ENCODE measurements around the gene LRSAM1.

The LRSAM1 gene

GRCh38 chr9:127537014-127537413, 85.7 kb downstream of the LRSAM1 start:
- Histone ChIP-seq H3F3A (ENCODE audit: insufficient read depth) (no peaks in the 10 kb centered on the region), H3K27ac (ENCODE audit: low read depth, low read length) (no peak overlapping the region)

GRCh38 chr9:127537792-127538191, 86.5 kb downstream of the LRSAM1 start:
- no peak overlapping the region for H3K27ac ChIP-seq (ENCODE audit: low read depth, low read length)

More at GRCh38 chr9:127537014-127537413, 85.7 kb downstream of the LRSAM1 start:
- no peaks in the 10 kb centered on the region for H3K36me3 ChIP-seq (ENCODE audit: low read length)
- H2AFZ ChIP-seq (ENCODE audit: low read depth, low read length, severe bottlenecking), result no peak overlapping the region
- H3K4me3 ChIP-seq (ENCODE audit: insufficient read depth, low read length, poor library complexity, severe bottlenecking), result no peak overlapping the region
- H3K4me2 ChIP-seq (ENCODE audit: low read depth, low read length, poor library complexity, severe bottlenecking), result no peak overlapping the region
- H3K9me3 ChIP-seq (ENCODE audit: insufficient read depth, low read length), result no peaks in the 10 kb centered on the region
- TF ChIP-seq CTCF (IDR thresholded peaks at IDR 0.05; ENCODE audit: insufficient read depth, low read length, poor library complexity, severe bottlenecking) (no peak), EZH2phosphoT487 (conservative IDR thresholded peaks at IDR 0.05; ENCODE audit: low read length) (no peak)
- no peaks in the 10 kb centered on the region for H3K9me2 ChIP-seq (replicated peaks; ENCODE audit: insufficient read depth, low read length)
- H4K20me1 ChIP-seq (ENCODE audit: low read depth, low read length), result no peaks in the 10 kb centered on the region
- no peaks in the 10 kb centered on the region for H3K79me2 ChIP-seq (ENCODE audit: insufficient read depth, low read length)
- H3K9ac ChIP-seq (ENCODE audit: low read length), result no peak overlapping the region
- no peaks in the 10 kb centered on the region for H3K27me3 ChIP-seq (ENCODE audit: low read length)

GRCh38 chr9:127538849-127539258, 87.5 kb downstream of the LRSAM1 start:
- Histone ChIP-seq H3K4me3 (ENCODE audit: insufficient read depth, low read length, poor library complexity, severe bottlenecking) (no peak overlapping the region), H3K79me2 (ENCODE audit: insufficient read depth, low read length) (no peaks in the 10 kb centered on the region), H3K27me3 (ENCODE audit: low read length) (no peaks in the 10 kb centered on the region), H4K20me1 (ENCODE audit: low read depth, low read length) (no peaks in the 10 kb centered on the region), H2AFZ (ENCODE audit: low read depth, low read length, severe bottlenecking) (no peak overlapping the region), H3K9me3 (ENCODE audit: insufficient read depth, low read length) (no peaks in the 10 kb centered on the region), H3K36me3 (ENCODE audit: low read length) (no peaks in the 10 kb centered on the region), H3F3A (ENCODE audit: insufficient read depth) (no peaks in the 10 kb centered on the region), H3K9me2 (replicated peaks; ENCODE audit: insufficient read depth, low read length) (no peaks in the 10 kb centered on the region), H3K27ac (ENCODE audit: low read depth, low read length) (no peak overlapping the region), H3K9ac (ENCODE audit: low read length) (no peak overlapping the region), H3K4me2 (ENCODE audit: low read depth, low read length, poor library complexity, severe bottlenecking) (no peak overlapping the region)
- TF ChIP-seq CTCF (IDR thresholded peaks at IDR 0.05; ENCODE audit: insufficient read depth, low read length, poor library complexity, severe bottlenecking) (no peak), EZH2phosphoT487 (conservative IDR thresholded peaks at IDR 0.05; ENCODE audit: low read length) (no peak)

More at GRCh38 chr9:127537792-127538191, 86.5 kb downstream of the LRSAM1 start:
- Histone ChIP-seq H3K36me3 (ENCODE audit: low read length) (no peaks in the 10 kb centered on the region), H2AFZ (ENCODE audit: low read depth, low read length, severe bottlenecking) (no peak overlapping the region), H3K9me2 (replicated peaks; ENCODE audit: insufficient read depth, low read length) (no peaks in the 10 kb centered on the region), H4K20me1 (ENCODE audit: low read depth, low read length) (no peaks in the 10 kb centered on the region), H3K9ac (ENCODE audit: low read length) (no peak overlapping the region), H3K4me2 (ENCODE audit: low read depth, low read length, poor library complexity, severe bottlenecking) (no peak overlapping the region), H3K79me2 (ENCODE audit: insufficient read depth, low read length) (no peaks in the 10 kb centered on the region), H3K27me3 (ENCODE audit: low read length) (no peaks in the 10 kb centered on the region), H3K9me3 (ENCODE audit: insufficient read depth, low read length) (no peaks in the 10 kb centered on the region), H3K4me3 (ENCODE audit: insufficient read depth, low read length, poor library complexity, severe bottlenecking) (no peak overlapping the region), H3F3A (ENCODE audit: insufficient read depth) (no peaks in the 10 kb centered on the region)
- no peak for TF ChIP-seq EZH2phosphoT487 (conservative IDR thresholded peaks at IDR 0.05; ENCODE audit: low read length)
- no peak for TF ChIP-seq CTCF (IDR thresholded peaks at IDR 0.05; ENCODE audit: insufficient read depth, low read length, poor library complexity, severe bottlenecking)

Data from SU-DHL-6 (cell line).